AG04449 (cell line): ENCODE data around the gene FIBCD1.
"Not testable (repeated sequence)": the region's sequence is repeated elsewhere in the genome, so short reads cannot be mapped to it uniquely, and the experiment has no call there.

Experiments
- CTCF ChIA-PET: fragments of 350-600 bp; formaldehyde crosslinking; extraction: SDS; loops from one replicate; lab custom pipeline; 2021; ENCODE audit warnings: antibody characterized with exemption; lab: Yijun Ruan, JAX
- POLR2A ChIA-PET: fragments of 400-600, 350-600 bp; formaldehyde crosslinking; extraction: SDS; loops from one replicate; lab custom pipeline; 2020; ENCODE audit warnings: antibody characterized with exemption, inconsistent platforms; lab: Yijun Ruan, JAX
- DNase-seq: peaks from one replicate; pipeline ENCODE4 v3.0.0-alpha.2; 2010; ENCODE audit warnings: low read depth, low spot score
- H3K4me3 ChIP-seq: 2 replicates; pipeline ENCODE4 v1.5.1; 2011; ENCODE audit warnings: low read depth, mild to moderate bottlenecking, control low read depth, low read length
- TF ChIP-seq, protein P1 (sequence below): IDR thresholded peaks from one replicate; pipeline ENCODE4 v1.5.1; 2011; ENCODE audit warnings: mild to moderate bottlenecking, moderate library complexity, low read length, control low read depth, inconsistent platforms; ENCODE audit not compliant: insufficient read depth; ENCODE audit errors: missing control alignments

FIBCD1 gene

DNA sequence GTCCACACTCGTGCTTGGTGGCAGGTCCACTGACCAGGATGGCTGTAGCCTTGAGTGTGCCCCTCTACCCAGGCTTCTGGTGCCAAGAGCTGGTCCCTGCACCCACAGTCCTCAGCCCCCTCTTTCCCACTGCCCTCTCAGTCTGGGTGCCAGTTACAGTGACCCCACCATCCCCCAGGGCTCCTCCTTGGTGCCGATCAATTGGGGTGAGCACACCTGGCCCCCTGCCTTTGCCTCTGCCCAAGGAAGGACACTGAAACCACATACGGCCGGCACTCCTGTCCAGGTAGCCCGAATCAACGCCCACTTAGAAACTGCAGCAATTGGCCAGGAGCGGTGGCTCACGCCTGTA lies 24.0 kb downstream of the FIBCD1 start:
- CTCF ChIA-PET = no interaction called here
- POLR2A ChIA-PET = no interaction called here
- no peak for DNase-seq
- no peak overlapping the region for H3K4me3 ChIP-seq
- TF ChIP-seq, protein P1, sequence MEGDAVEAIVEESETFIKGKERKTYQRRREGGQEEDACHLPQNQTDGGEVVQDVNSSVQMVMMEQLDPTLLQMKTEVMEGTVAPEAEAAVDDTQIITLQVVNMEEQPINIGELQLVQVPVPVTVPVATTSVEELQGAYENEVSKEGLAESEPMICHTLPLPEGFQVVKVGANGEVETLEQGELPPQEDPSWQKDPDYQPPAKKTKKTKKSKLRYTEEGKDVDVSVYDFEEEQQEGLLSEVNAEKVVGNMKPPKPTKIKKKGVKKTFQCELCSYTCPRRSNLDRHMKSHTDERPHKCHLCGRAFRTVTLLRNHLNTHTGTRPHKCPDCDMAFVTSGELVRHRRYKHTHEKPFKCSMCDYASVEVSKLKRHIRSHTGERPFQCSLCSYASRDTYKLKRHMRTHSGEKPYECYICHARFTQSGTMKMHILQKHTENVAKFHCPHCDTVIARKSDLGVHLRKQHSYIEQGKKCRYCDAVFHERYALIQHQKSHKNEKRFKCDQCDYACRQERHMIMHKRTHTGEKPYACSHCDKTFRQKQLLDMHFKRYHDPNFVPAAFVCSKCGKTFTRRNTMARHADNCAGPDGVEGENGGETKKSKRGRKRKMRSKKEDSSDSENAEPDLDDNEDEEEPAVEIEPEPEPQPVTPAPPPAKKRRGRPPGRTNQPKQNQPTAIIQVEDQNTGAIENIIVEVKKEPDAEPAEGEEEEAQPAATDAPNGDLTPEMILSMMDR = no peak

GRCh38 chr9:130914417-130915095 lies 24.5 kb downstream of the FIBCD1 start:
- POLR2A ChIA-PET = no interaction called here
- no peak overlapping the region for H3K4me3 ChIP-seq
- TF ChIP-seq, protein P1 = no peak
- DNase-seq = no peak
- CTCF ChIA-PET = interaction anchor here (1.3 kb wide), 1 partner anchor 208 kb away, joined by 3 read pairs; no protein-coding TSS in a partner anchor

DNA sequence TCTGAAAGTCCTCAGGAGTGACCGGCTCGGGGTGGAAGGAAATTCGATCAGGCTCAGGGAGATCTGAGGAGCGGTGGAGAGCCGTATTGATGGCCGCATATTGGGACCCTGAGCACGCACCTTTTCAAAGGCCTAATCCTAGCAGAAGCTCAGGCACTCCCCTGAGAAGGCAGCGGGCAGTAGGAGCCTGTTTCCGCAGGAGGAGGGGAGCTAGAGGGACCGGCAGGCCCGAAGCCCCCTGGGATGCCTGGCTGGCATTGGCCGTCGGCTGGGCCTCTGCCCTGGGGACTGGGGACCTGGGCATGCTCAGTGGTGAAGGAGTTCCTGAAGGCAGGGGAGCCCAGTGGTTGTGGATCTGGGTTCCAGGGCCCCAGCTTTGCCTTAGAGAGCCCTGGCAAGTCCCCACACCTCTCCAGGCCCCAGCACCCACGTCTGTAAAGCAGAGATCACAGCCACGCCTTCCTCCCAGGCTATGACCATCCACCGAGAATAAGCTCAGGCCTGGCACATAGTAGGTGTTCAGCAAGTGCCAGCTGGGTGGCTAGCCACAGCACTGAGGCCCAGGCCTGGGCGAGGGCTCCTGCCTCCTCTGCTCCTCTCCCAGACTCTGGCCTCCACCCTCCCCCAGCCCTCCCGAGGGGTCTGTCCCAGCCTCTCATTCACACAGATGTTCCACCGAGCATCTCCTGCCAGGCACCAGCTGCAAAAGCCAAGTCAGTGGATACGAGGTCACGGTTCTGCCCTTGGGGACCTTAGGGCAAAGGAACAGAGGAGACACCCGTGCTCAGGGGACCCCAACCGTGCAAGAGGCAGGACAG lies 25.2 kb downstream of the FIBCD1 start:
- no peak overlapping the region for H3K4me3 ChIP-seq
- no peak for DNase-seq
- TF ChIP-seq, protein P1 = no peak
- ChIA-PET CTCF (interaction anchor here (0.7 to 2.4 kb wide), 8 partner anchors 12 to 207 kb away, joined by 3 to 12 read pairs (median 4); no protein-coding TSS in a partner anchor), POLR2A (interaction anchor here (0.5 kb wide), 1 partner anchor 412 kb away, joined by 3 read pairs; no protein-coding TSS in a partner anchor)

GRCh38 chr9:130912932-130913598 lies 26.0 kb downstream of the FIBCD1 start:
- POLR2A ChIA-PET = interaction anchor here (0.5 kb wide), 1 partner anchor 411 kb away, joined by 3 read pairs; no protein-coding TSS in a partner anchor
- no peak for DNase-seq
- no peak overlapping the region for H3K4me3 ChIP-seq
- CTCF ChIA-PET = interaction anchor here (0.5 to 2.4 kb wide), 10 partner anchors 12 to 206 kb away, joined by 3 to 12 read pairs (median 4); no protein-coding TSS in a partner anchor
- TF ChIP-seq, protein P1 = no peak

DNA sequence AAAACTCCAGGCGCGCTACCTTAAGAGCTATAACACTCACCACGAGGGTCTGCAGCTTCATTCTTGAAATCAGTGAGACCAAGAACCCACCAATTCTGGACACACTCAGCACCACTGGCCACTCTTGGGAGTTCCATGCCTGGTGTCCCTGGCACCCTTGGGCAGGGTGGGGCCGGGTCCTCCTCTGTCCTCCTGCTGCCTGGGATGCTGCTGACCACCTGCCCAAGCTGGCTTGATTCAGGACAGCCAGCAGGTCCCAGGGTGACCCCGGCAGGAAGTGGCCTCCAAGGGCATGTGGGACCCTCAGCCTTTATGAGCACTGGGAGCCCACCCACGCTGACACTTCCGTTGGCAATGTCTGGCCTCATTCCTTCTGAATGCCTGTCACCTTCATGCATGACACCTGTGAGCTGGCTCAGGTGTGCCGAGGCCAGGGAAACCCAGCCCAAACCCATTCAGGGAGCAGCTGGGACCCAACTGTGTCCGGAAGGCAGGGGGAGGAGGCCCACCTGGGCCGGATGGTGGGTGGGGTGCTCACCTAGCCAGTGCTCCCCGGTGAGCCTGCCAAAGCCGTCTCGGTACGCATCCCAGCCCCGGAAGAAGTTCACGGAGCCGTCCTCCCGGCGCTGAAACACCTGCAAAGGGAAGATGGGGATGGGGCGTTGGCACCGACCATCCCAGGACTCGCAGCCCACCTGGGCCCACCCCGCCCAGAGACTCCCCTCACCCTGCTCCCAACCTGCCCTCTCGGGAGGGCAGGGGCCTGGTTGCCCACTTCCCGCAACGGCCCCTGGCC lies 27.6 kb downstream of the FIBCD1 start:
- POLR2A ChIA-PET = no interaction called here
- CTCF ChIA-PET = interaction anchor here (0.8 to 2.4 kb wide), 3 partner anchors 14 to 136 kb away, joined by 3 to 12 read pairs (median 5); no protein-coding TSS in a partner anchor
- DNase-seq = no peak
- no peak overlapping the region for H3K4me3 ChIP-seq
- TF ChIP-seq, protein P1 = no peak

DNA sequence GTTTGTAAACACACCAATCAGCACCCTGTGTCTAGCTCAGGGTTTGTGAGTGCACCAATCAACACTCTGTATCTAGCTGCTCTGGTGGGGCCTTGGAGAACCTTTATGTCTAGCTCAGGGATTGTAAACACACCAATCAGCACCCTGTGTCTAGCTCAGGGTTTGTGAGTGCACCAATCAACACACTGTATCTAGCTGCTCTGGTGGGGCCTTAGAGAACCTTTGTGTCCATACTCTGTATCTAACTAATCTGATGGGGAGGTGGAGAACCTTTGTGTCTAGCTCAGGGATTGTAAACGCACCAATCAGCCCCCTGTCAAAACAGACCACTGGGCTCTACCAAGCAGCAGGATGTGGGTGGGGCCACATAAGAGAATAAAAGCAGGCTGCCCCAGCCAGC lies 28.4 kb downstream of the FIBCD1 start:
- H3K4me3 ChIP-seq, POLR2A ChIA-PET, DNase-seq: not testable (repeated sequence)
- CTCF ChIA-PET = interaction anchor here (0.8 kb wide), 1 partner anchor 20 kb away, joined by 3 read pairs; no protein-coding TSS in a partner anchor

DNA sequence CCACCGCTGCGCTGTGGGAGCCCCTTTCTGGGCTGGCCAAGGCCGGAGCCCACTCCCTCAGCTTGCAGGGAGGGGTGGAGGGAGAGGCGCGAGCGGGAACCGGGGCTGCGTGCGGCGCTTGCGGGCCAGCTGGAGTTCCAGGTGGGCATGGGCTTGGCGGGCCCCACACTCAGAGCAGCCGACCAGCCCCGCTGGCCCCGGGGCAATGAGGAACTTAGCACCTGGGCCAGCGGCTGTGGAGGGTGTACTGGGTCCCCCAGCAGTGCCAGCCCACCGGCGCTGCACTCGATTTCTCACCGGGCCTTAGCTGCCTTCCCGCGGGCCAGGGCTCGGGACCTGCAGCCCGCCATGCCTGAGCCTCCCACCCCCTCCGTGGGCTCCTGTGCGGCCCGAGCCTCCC lies 29.0 kb downstream of the FIBCD1 start:
- POLR2A ChIA-PET, CTCF ChIA-PET, H3K4me3 ChIP-seq: not testable (repeated sequence)

More for the DNA sequence above, 29.0 kb downstream of the FIBCD1 start:
- not testable (repeated sequence) for DNase-seq
